Muscle layer of colon (tissue), 2 donors: Measurements from ENCODE around the gene INPP5A.

Source experiments
- H3K27ac ChIP-seq: one replicate; pipeline ENCODE4 v1.7.0; 2013; ENCODE audit warnings: low read depth, mild to moderate bottlenecking, low read length, moderate library complexity
- H3K27me3 ChIP-seq, 2 donors: one replicate each; pipeline ENCODE4 v1.7.0; 2013; ENCODE audit warnings: low read length in 2 of 2, mild to moderate bottlenecking in 2 of 2; ENCODE audit not compliant: insufficient read depth in 2 of 2, control insufficient read depth in 1 of 2
- H3K36me3 ChIP-seq: one replicate; pipeline ENCODE4 v1.7.0; 2013; ENCODE audit warnings: mild to moderate bottlenecking, low read length; ENCODE audit not compliant: insufficient read depth
- H3K4me1 ChIP-seq: one replicate; pipeline ENCODE4 v1.7.0; 2013; ENCODE audit warnings: mild to moderate bottlenecking, low read length; ENCODE audit not compliant: insufficient read depth
- H3K4me3 ChIP-seq, 2 donors: one replicate each; pipeline ENCODE4 v1.7.0; 2013; ENCODE audit warnings: low read length in 2 of 2, low read depth in 1 of 2, mild to moderate bottlenecking in 1 of 2, moderate library complexity in 1 of 2
- H3K9ac ChIP-seq: one replicate; pipeline ENCODE4 v1.7.0; 2013; ENCODE audit warnings: low read length
- H3K9me3 ChIP-seq: one replicate; pipeline ENCODE4 v1.7.0; 2013; ENCODE audit warnings: mild to moderate bottlenecking, low read length
- donor health status: abdominal sarcoma.
- donor health status: Adenocarcinoma of cecum.

Gene INPP5A

GRCh38 chr10:132777441-132777840, 239.9 kb downstream of the INPP5A start:
- H3K4me1 ChIP-seq = no peaks in the 10 kb centered on the region
- H3K27me3 ChIP-seq = peaks cover 0 to 4% of the 10 kb centered on the region in 2 donors
- no peaks in the 10 kb centered on the region for H3K9me3 ChIP-seq
- no peak overlapping the region for H3K4me3 ChIP-seq
- no peak overlapping the region for H3K27ac ChIP-seq
- H3K9ac ChIP-seq = no peak overlapping the region
- H3K36me3 ChIP-seq = peaks cover 17% of the 10 kb centered on the region

GRCh38 chr10:132779549-132780294, 242.1 kb downstream of the INPP5A start:
- no peaks in the 10 kb centered on the region for H3K9me3 ChIP-seq
- H3K4me3 ChIP-seq = no peak overlapping the region
- H3K9ac ChIP-seq = no peak overlapping the region
- H3K4me1 ChIP-seq = no peaks in the 10 kb centered on the region
- no peak overlapping the region for H3K27ac ChIP-seq
- H3K27me3 ChIP-seq = peaks cover 0 to 16% of the 10 kb centered on the region in 2 donors
- H3K36me3 ChIP-seq = peaks cover 26% of the 10 kb centered on the region

GRCh38 chr10:132780356-132780755, 242.8 kb downstream of the INPP5A start:
- peaks cover 26% of the 10 kb centered on the region for H3K36me3 ChIP-seq
- no peak overlapping the region for H3K9ac ChIP-seq
- H3K4me3 ChIP-seq = no peak overlapping the region
- peaks cover 0 to 21% of the 10 kb centered on the region in 2 donors for H3K27me3 ChIP-seq
- H3K4me1 ChIP-seq = no peaks in the 10 kb centered on the region
- H3K27ac ChIP-seq = no peak overlapping the region
- no peaks in the 10 kb centered on the region for H3K9me3 ChIP-seq

- no peak overlapping the region for H3K4me3 ChIP-seq
- no peak overlapping the region for H3K9ac ChIP-seq
- H3K27ac ChIP-seq = no peak overlapping the region
- no peaks in the 10 kb centered on the region for H3K9me3 ChIP-seq
- peaks cover 0 to 25% of the 10 kb centered on the region in 2 donors for H3K27me3 ChIP-seq
- H3K4me1 ChIP-seq = no peaks in the 10 kb centered on the region
- peaks cover 26% of the 10 kb centered on the region for H3K36me3 ChIP-seq
Observed at GRCh38 chr10:132781556-132781955, 244.0 kb downstream of the INPP5A start.

GRCh38 chr10:132783165-132783939, 245.8 kb downstream of the INPP5A start:
- peaks cover 4% of the 10 kb centered on the region for H3K4me1 ChIP-seq
- H3K36me3 ChIP-seq = peaks cover 21% of the 10 kb centered on the region
- no peak overlapping the region for H3K4me3 ChIP-seq
- H3K9me3 ChIP-seq = no peaks in the 10 kb centered on the region
- no peak overlapping the region for H3K27ac ChIP-seq
- H3K9ac ChIP-seq = no peak overlapping the region
- peaks cover 0 to 43% of the 10 kb centered on the region in 2 donors for H3K27me3 ChIP-seq

GRCh38 chr10:132783940-132784865, 246.6 kb downstream of the INPP5A start:
- Histone ChIP-seq H3K9ac (no peak overlapping the region), H3K36me3 (peaks cover 16% of the 10 kb centered on the region), H3K4me1 (peaks cover 4% of the 10 kb centered on the region), H3K27me3 (peaks cover 0 to 52% of the 10 kb centered on the region in 2 donors), H3K9me3 (no peaks in the 10 kb centered on the region), H3K4me3 (no peak overlapping the region), H3K27ac (no peak overlapping the region)

- Histone ChIP-seq H3K4me1 (peaks cover 4% of the 10 kb centered on the region), H3K9me3 (no peaks in the 10 kb centered on the region), H3K9ac (no peak overlapping the region), H3K27ac (no peak overlapping the region), H3K27me3 (peaks cover 0 to 61% of the 10 kb centered on the region in 2 donors), H3K4me3 (no peak overlapping the region), H3K36me3 (peaks cover 16% of the 10 kb centered on the region)
Observed at GRCh38 chr10:132784866-132785722, 247.5 kb downstream of the INPP5A start.

- H3K27ac ChIP-seq = no peak within 1 kb of the TSS
- H3K9ac ChIP-seq = no peak within 1 kb of the TSS
- no peak within 1 kb of the TSS for H3K4me3 ChIP-seq
- peaks cover 16% of the 10 kb centered on the region for H3K36me3 ChIP-seq
- peaks cover 4% of the 10 kb centered on the region for H3K4me1 ChIP-seq
- no peaks in the 10 kb centered on the region for H3K9me3 ChIP-seq
- peaks cover 0 to 66% of the 10 kb centered on the region in 2 donors for H3K27me3 ChIP-seq
Observed at GRCh38 chr10:132785723-132786475, 248.3 kb downstream of the INPP5A start, which contains the start of gene NKX6-2. Gene NKX6-2 (minus strand): TSS chr10:132786147. CDS start chr10:132785948, 199 bp downstream.

- Histone ChIP-seq H3K36me3 (peaks cover 16% of the 10 kb centered on the region), H3K9me3 (no peaks in the 10 kb centered on the region), H3K4me1 (peaks cover 4% of the 10 kb centered on the region), H3K9ac (no peak overlapping the region), H3K27me3 (peaks cover 0 to 72% of the 10 kb centered on the region in 2 donors), H3K4me3 (no peak overlapping the region), H3K27ac (no peak overlapping the region)
Observed at GRCh38 chr10:132786476-132786883, 248.9 kb downstream of the INPP5A start.
